GM12892 (cell line): ENCODE data around the gene ECHS1.
"Not testable (repeated sequence)": the region's sequence is repeated elsewhere in the genome, so short reads cannot be mapped to it uniquely, and the experiment has no call there.

Experiments used
- POLR2A ChIP-seq: IDR thresholded peaks from 2 replicates; pipeline ENCODE4 v1.6.1; 2011; ENCODE audit warnings: low read depth, low read length, control low read depth
- POLR2AphosphoS5 ChIP-seq: IDR thresholded peaks from 2 replicates; pipeline ENCODE4 v1.6.1; 2011; ENCODE audit warnings: low read depth, low read length, control low read depth
- TAF1 ChIP-seq: IDR thresholded peaks from 2 replicates; pipeline ENCODE4 v1.6.1; 2011; ENCODE audit warnings: low read depth, mild to moderate bottlenecking, control low read depth, low read length, borderline replicate concordance

- not testable (repeated sequence) for TF ChIP-seq POLR2A, POLR2AphosphoS5, TAF1
Observed at GRCh38 chr10:133386951-133387350, 13.8 kb upstream of the ECHS1 start.
